Measurements from ENCODE around the gene RAB42. TPM values are rescaled to one million over a fixed set of nuclear protein-coding genes. Genes with fewer than 3 reads are reported as not detected.
A peak's percentile ranks its signal among the peaks of the same experiment; 100 is the strongest.
"Not testable (repeated sequence)": the region's sequence is repeated elsewhere in the genome, so short reads cannot be mapped to it uniquely, and the experiment has no call there.

The RAB42 gene
- total RNA-seq, 2 donors from 2014 or later, result not detected

DNA sequence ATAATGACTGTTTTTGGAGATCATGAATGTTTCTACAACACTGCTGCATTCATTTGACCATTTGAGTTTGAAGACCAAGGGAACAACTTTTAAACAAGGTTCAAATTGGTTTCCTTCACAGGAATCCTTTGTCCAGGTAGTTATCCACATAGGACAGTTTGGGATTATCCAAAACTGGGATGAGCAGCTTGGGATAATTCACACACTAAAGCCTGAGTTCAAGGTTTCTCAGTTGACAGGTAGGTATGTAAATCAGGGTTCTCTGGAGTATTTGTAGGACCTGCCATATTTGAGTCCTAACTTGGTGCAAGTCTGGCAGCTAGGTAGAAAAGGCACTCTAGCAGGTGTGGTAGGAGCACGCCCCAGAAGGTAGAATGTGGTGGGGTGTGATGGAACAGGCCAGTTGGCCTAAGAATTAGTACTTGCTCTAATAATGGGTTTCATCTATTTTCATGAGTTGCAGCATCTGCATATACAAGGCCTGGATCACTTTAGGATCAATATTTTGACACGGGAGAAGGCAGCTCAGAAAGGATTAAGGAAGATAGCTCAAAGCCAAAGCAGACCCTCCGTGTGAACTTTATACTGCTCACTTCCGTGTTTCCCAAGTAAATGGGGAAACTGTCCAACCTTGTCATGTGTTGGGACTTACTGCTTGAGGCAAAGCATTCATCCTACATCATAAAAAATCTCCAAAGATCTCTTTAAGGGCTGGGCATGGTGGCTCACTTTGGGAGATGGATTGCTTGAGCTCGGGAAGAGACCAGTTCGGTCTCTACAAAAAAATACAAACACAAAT is 14.1 kb upstream of the RAB42 start:
- Mint-ChIP-seq H3K27ac (peak overlapping the region; percentile 89 to 95), H3K4me1 (ENCODE audit: low read depth in 2 of 2) (peaks cover 33 to 34% of the 10 kb centered on the region in 2 donors), H3K27me3 (no peaks in the 10 kb centered on the region), H3K36me3 (peaks cover 28% of the 10 kb centered on the region), H3K9me3 (no peaks in the 10 kb centered on the region), H3K4me3 (peak overlapping the region; percentile 98)
- ATAC-seq (no peak), DNase-seq (ENCODE audit: low spot score) (no peak)

DNA sequence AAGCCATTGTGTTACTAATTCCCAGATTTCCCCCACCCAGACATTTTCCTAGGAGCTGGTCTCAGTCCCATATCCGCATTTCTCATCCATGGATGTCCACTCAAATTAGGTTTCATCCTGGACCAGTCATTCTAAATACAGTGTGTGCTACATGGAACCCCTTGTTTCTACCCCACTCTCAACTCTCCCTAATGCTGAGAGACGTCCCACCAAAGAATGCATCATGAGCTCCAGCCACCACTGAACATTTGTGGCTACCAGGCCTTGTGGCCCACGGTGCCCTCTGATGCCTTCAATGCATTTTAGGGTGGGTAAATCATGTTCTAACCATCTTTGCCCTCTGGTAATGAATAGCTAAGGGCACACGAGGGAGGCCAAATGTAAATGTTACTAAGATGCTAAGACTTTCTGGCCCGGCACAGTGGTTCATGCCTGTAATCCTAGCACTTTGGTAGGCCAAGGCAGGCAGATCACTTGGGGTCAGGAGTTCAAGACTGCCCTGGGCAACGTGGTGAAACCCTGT is 13.3 kb upstream of the RAB42 start:
- peaks cover 28% of the 10 kb centered on the region for H3K36me3 Mint-ChIP-seq
- ATAC-seq (no peak), DNase-seq (ENCODE audit: low spot score) (no peak)
- peak overlapping the region; percentile 89 to 95 for H3K27ac Mint-ChIP-seq
- H3K4me1 Mint-ChIP-seq (ENCODE audit: low read depth in 2 of 2), result peaks cover 36 to 37% of the 10 kb centered on the region in 2 donors
- peak overlapping the region; percentile 98 for H3K4me3 Mint-ChIP-seq
- H3K27me3 Mint-ChIP-seq, result no peaks in the 10 kb centered on the region
- no peaks in the 10 kb centered on the region for H3K9me3 Mint-ChIP-seq

GRCh38 chr1:28579401-28579800 is 12.7 kb upstream of the RAB42 start:
- H3K27ac Mint-ChIP-seq, result peak overlapping the region; percentile 89 to 95
- H3K27me3 Mint-ChIP-seq, result no peaks in the 10 kb centered on the region
- H3K36me3 Mint-ChIP-seq, result peaks cover 28% of the 10 kb centered on the region
- H3K4me1 Mint-ChIP-seq (ENCODE audit: low read depth in 2 of 2), result peaks cover 36 to 37% of the 10 kb centered on the region in 2 donors
- H3K9me3 Mint-ChIP-seq, result no peaks in the 10 kb centered on the region
- no peak for ATAC-seq
- H3K4me3 Mint-ChIP-seq, result peak overlapping the region; percentile 98
- DNase-seq (ENCODE audit: low spot score), result no peak

GRCh38 chr1:28580722-28581530 is 11.1 kb upstream of the RAB42 start:
- H3K36me3 Mint-ChIP-seq, result peaks cover 28% of the 10 kb centered on the region
- peaks cover 36 to 37% of the 10 kb centered on the region in 2 donors for H3K4me1 Mint-ChIP-seq (ENCODE audit: low read depth in 2 of 2)
- ATAC-seq (peak; percentile 0 to 1), DNase-seq (ENCODE audit: low spot score) (no peak)
- H3K27me3 Mint-ChIP-seq, result no peaks in the 10 kb centered on the region
- no peaks in the 10 kb centered on the region for H3K9me3 Mint-ChIP-seq
- peak overlapping the region; percentile 98 for H3K4me3 Mint-ChIP-seq
- peak overlapping the region; percentile 89 to 95 for H3K27ac Mint-ChIP-seq

- Mint-ChIP-seq H3K27ac (peak overlapping the region; percentile 89 to 95), H3K9me3 (no peaks in the 10 kb centered on the region), H3K4me3 (peak overlapping the region; percentile 98), H3K36me3 (peaks cover 28% of the 10 kb centered on the region), H3K27me3 (no peaks in the 10 kb centered on the region), H3K4me1 (ENCODE audit: low read depth in 2 of 2) (peaks cover 36 to 37% of the 10 kb centered on the region in 2 donors)
- peak; percentile 93 to 96 for ATAC-seq
- DNase-seq (ENCODE audit: low spot score), result peak; percentile 96
Measured at GRCh38 chr1:28581531-28582247, 10.4 kb upstream of the RAB42 start.

- Mint-ChIP-seq H3K9me3 (no peaks in the 10 kb centered on the region), H3K4me1 (ENCODE audit: low read depth in 2 of 2) (peaks cover 36 to 37% of the 10 kb centered on the region in 2 donors), H3K36me3 (peaks cover 28% of the 10 kb centered on the region), H3K4me3 (peak overlapping the region; percentile 98), H3K27ac (peak overlapping the region; percentile 89 to 95), H3K27me3 (no peaks in the 10 kb centered on the region)
- DNase-seq (ENCODE audit: low spot score) (no peak), ATAC-seq (no peak)
Measured at GRCh38 chr1:28582248-28582615, 9.8 kb upstream of the RAB42 start.

- not testable (repeated sequence) for H3K9me3 Mint-ChIP-seq; H3K27me3 Mint-ChIP-seq; H3K27ac Mint-ChIP-seq; ATAC-seq; DNase-seq (ENCODE audit: low spot score); H3K4me3 Mint-ChIP-seq; H3K36me3 Mint-ChIP-seq
- peaks cover 10% of the 10 kb centered on the region in 2 donors for H3K4me1 Mint-ChIP-seq (ENCODE audit: low read depth in 2 of 2)
Measured at GRCh38 chr1:28586585-28587391, 5.3 kb upstream of the RAB42 start.

- Mint-ChIP-seq H3K36me3 (no peaks in the 10 kb centered on the region), H3K4me1 (ENCODE audit: low read depth in 2 of 2) (peaks cover 0 to 6% of the 10 kb centered on the region in 2 donors), H3K4me3 (peak overlapping the region; percentile 30), H3K27me3 (peaks cover 0 to 3% of the 10 kb centered on the region in 2 donors), H3K27ac (no peak overlapping the region), H3K9me3 (no peaks in the 10 kb centered on the region)
- DNase-seq (ENCODE audit: low spot score) (no peak), ATAC-seq (peak; percentile 76 to 78)
Measured at GRCh38 chr1:28592321-28593071, 431 bp downstream of the RAB42 start.

GRCh38 chr1:28593988-28594356 is 1.9 kb downstream of the RAB42 start:
- not testable (repeated sequence) for H3K27ac Mint-ChIP-seq; H3K4me1 Mint-ChIP-seq (ENCODE audit: low read depth in 2 of 2); H3K9me3 Mint-ChIP-seq; H3K27me3 Mint-ChIP-seq; DNase-seq (ENCODE audit: low spot score); H3K36me3 Mint-ChIP-seq; H3K4me3 Mint-ChIP-seq; ATAC-seq

DNA sequence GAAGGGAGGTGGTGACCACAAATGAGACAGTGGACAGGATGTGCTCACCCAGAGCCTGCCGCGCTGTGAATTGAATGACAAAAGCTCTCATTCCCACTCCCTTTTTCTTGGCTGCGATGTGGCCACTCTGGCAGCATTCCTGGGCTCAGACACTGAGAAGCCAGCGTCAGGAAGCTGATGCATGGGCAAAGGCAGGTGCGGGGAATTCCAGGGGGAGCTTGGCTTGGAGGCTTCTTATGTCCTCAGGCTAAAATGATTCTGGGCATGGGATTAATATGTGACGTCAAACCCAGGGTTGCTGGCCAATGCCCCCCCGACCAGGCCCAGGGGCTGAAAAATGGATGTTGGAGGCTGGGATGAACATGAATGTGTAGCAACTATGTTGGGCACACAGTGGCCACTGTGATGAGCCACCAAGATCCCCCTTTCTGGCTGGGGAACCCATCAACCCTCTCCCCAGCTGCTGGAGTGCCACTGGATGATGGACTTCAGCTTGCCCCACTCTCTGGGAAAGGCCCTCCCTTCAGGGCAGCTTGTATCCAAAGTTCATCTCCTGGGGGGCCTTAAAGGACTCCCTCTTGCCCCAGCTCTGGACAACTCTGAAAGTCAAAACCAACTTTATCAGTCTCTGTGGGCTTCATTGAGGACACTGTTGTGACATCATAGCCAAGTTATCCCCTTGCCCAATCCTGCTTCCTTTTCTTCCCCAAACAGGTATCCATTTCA is 2.8 kb downstream of the RAB42 start:
- not testable (repeated sequence) for H3K4me3 Mint-ChIP-seq; ATAC-seq; H3K27ac Mint-ChIP-seq; H3K36me3 Mint-ChIP-seq; H3K4me1 Mint-ChIP-seq (ENCODE audit: low read depth in 2 of 2); DNase-seq (ENCODE audit: low spot score); H3K27me3 Mint-ChIP-seq; H3K9me3 Mint-ChIP-seq

DNA sequence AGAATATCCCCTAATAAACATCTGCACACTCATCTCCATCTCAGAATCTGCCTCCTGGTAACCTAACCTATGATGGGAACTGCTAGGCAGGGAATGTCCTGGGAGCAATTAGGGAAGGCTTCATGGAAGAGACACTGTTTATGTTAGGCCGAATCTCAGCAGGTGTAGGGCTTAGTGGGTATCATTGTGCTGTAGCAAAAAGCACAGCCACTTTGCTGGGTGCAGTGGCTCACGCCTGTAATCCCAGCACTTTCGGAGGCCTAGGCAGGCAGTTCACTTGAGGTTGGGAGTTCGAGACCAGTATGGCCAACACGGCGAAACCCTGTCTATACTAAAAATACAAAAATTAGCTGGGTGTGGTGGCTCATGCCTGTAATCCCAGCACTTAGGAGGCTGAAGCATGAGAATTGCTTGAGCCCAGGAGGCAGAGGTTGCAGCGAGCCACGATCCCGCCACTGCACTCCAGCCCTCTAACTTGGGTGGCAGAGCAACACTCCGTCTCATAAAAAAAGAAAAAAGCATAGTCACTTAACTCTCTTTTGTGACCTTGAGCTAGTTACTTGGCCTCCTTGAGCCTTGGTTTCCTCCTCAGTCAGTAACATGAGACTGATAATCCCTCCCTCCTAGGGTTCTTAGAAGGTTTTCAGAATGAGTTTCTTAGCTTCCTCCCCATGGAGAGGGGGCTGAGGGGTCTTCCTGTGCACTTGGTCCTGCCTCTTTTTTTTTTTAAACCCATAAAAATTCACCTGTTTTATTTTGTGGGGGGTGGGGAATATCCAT is 3.5 kb downstream of the RAB42 start:
- ATAC-seq, result no peak
- Mint-ChIP-seq H3K4me1 (ENCODE audit: low read depth in 2 of 2) (peaks cover 0 to 6% of the 10 kb centered on the region in 2 donors), H3K27ac (no peak overlapping the region), H3K9me3 (no peaks in the 10 kb centered on the region), H3K27me3 (peaks cover 0 to 3% of the 10 kb centered on the region in 2 donors), H3K4me3 (no peak overlapping the region), H3K36me3 (no peaks in the 10 kb centered on the region)
- DNase-seq (ENCODE audit: low spot score), result no peak

Measured in natural killer cell treated with Interleukin-12 subunit alpha and Interleukin-12 subunit beta and Interleukin-15 and Interleukin-18, amount 100 ng/mL, for 72 hours (primary cell).